Vagina (tissue), 2 donors: ENCODE results near the gene JPH2.

Source experiments
- POLR2A ChIP-seq, 2 donors: fragments of 450-650 bp; IDR thresholded peaks; one replicate each; pipeline ENCODE4 v1.6.1; 2017; ENCODE audit warnings: antibody characterized with exemption in 2 of 2, mild to moderate bottlenecking in 2 of 2, moderate library complexity in 2 of 2
- POLR2AphosphoS5 ChIP-seq, 2 donors: sonication (generic); formaldehyde crosslinking; IDR thresholded peaks; one replicate each; pipeline ENCODE4 v1.9.0; 2017; ENCODE audit warnings: antibody characterized with exemption in 2 of 2, mild to moderate bottlenecking in 2 of 2, low read depth in 1 of 2; ENCODE audit not compliant: insufficient read depth in 1 of 2
- TF ChIP-seq, protein P1 (sequence below), 3 experiments: fragments of 450-650 bp in 2 of 3; fragments of 200-600 bp in 1 of 3; sonication (generic) in 1 of 3; IDR thresholded peaks; one replicate each; pipeline ENCODE4 v1.5.1; 2017 to 2019; ENCODE audit warnings: antibody characterized with exemption in 3 of 3, mild to moderate bottlenecking in 2 of 3, moderate library complexity in 2 of 3

DNA sequence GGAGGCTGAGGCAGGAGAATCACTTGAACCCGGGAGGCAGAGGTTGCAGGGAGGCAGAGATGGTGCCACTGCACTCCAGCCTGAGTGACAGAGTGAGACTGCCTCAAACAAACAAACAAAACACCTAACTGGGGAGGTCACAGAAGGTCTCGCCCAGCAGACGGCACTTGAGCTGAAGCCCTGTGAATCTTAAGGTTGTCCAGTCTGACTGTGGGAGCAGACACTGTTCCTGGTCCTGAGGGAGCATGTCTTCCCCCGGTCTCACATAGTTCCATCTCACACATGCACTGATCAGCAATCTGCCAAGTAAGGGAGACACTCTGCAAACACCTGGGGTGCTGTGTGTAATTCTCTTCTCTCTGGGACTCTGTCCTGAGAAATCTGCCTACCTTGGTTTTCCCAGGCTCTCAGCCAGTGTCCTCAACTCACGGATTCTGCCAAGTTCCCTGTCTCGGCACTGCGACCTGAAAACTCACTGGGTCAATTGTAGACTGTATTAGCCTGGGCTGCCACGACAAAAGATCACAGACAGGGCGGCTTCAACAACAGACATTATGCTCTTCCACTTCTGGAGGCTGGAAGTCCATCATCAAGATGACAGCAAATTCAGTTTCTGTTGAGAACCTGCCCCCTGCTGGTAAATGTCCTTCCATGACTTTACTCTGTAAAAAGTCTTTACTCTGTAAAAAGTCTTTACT, 94.3 kb downstream of the JPH2 start:
- TF ChIP-seq, protein P1, sequence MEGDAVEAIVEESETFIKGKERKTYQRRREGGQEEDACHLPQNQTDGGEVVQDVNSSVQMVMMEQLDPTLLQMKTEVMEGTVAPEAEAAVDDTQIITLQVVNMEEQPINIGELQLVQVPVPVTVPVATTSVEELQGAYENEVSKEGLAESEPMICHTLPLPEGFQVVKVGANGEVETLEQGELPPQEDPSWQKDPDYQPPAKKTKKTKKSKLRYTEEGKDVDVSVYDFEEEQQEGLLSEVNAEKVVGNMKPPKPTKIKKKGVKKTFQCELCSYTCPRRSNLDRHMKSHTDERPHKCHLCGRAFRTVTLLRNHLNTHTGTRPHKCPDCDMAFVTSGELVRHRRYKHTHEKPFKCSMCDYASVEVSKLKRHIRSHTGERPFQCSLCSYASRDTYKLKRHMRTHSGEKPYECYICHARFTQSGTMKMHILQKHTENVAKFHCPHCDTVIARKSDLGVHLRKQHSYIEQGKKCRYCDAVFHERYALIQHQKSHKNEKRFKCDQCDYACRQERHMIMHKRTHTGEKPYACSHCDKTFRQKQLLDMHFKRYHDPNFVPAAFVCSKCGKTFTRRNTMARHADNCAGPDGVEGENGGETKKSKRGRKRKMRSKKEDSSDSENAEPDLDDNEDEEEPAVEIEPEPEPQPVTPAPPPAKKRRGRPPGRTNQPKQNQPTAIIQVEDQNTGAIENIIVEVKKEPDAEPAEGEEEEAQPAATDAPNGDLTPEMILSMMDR (IDR thresholded peaks at IDR 0.05) = no peak
- TF ChIP-seq POLR2A (IDR thresholded peaks at IDR 0.05) (no peak), POLR2AphosphoS5 (IDR thresholded peaks at IDR 0.05; ENCODE audit: insufficient read depth in 1 of 2, low read depth in 1 of 2) (no peak)
